NCI-H774 (cell line): ENCODE results near the gene SMAD4.

Experiments used
- DNase-seq: peaks from one replicate; lab custom pipeline; 2025; lab: John Stamatoyannopoulos, UW

Gene SMAD4

GRCh38 chr18:51021226-51021965 is 8.6 kb upstream of the SMAD4 start:
- DNase-seq, result no peak

GRCh38 chr18:51025512-51025911 is 4.5 kb upstream of the SMAD4 start:
- no peak for DNase-seq

- DNase-seq, result no peak
These were observed 1.7 kb upstream of the SMAD4 start for GRCh38 chr18:51028201-51028805.

- DNase-seq, result no peak
These were observed 677 bp upstream of the SMAD4 start for GRCh38 chr18:51029378-51029693.

GRCh38 chr18:51030537-51031258 is 685 bp downstream of the SMAD4 start:
- peak; percentile 29 for DNase-seq

GRCh38 chr18:51032193-51032592 is 2.2 kb downstream of the SMAD4 start:
- DNase-seq, result no peak

GRCh38 chr18:51037230-51037629 is 7.2 kb downstream of the SMAD4 start:
- DNase-seq, result no peak

GRCh38 chr18:51038110-51038509 is 8.1 kb downstream of the SMAD4 start:
- no peak for DNase-seq

GRCh38 chr18:51039138-51040112 is 9.4 kb downstream of the SMAD4 start:
- DNase-seq, result no peak

- DNase-seq, result no peak
These were observed 11.8 kb downstream of the SMAD4 start for GRCh38 chr18:51041677-51042352.

- no peak for DNase-seq
These were observed 15.0 kb downstream of the SMAD4 start for GRCh38 chr18:51044928-51045585.

GRCh38 chr18:51048190-51048589 is 18.2 kb downstream of the SMAD4 start:
- no peak for DNase-seq

- DNase-seq, result no peak
These were observed 19.1 kb downstream of the SMAD4 start for GRCh38 chr18:51049137-51049536.

GRCh38 chr18:51051105-51051712 is 21.2 kb downstream of the SMAD4 start:
- peak; percentile 25 for DNase-seq

- no peak for DNase-seq
These were observed 23.8 kb downstream of the SMAD4 start for GRCh38 chr18:51053814-51054213.

- DNase-seq, result no peak
These were observed 24.8 kb downstream of the SMAD4 start for GRCh38 chr18:51054764-51055163.

GRCh38 chr18:51059969-51060368 is 30.0 kb downstream of the SMAD4 start:
- DNase-seq, result no peak

GRCh38 chr18:51064256-51064655 is 34.2 kb downstream of the SMAD4 start:
- DNase-seq, result no peak

GRCh38 chr18:51066273-51066672 is 36.3 kb downstream of the SMAD4 start:
- DNase-seq, result no peak

- no peak for DNase-seq
These were observed 38.1 kb downstream of the SMAD4 start for GRCh38 chr18:51068105-51068504.

- no peak for DNase-seq
These were observed 39.9 kb downstream of the SMAD4 start for GRCh38 chr18:51069885-51070284.
